ENCODE results near the gene GRB10. TPM values are rescaled to one million over a fixed set of nuclear protein-coding genes. Genes with fewer than 3 reads are reported as not detected.
A peak's percentile ranks its signal among the peaks of the same experiment; 100 is the strongest.

The GRB10 gene
- total and polyA plus RNA-seq, 3 experiments from 2014 or later = 0.20 to 0.49 (median 0.20) TPM

GRCh38 chr7:50648076-50648475 is 134.6 kb downstream of the GRB10 start:
- Histone ChIP-seq H3K36me3 (ENCODE audit: insufficient read depth, low read length) (no peaks in the 10 kb centered on the region), H3K4me3 (ENCODE audit: low read length) (no peak overlapping the region), H3K27me3 (ENCODE audit: insufficient read depth, low read length, poor library complexity, severe bottlenecking) (no peaks in the 10 kb centered on the region), H3K9me3 (ENCODE audit: low read length) (no peaks in the 10 kb centered on the region), H3K27ac (ENCODE audit: low read depth, low read length) (no peak overlapping the region), H3K4me1 (ENCODE audit: insufficient read depth, low read length) (no peaks in the 10 kb centered on the region)
- Mint-ChIP-seq H3K4me3 (no peak overlapping the region), H3K27ac (no peak overlapping the region), H3K9me3 (no peaks in the 10 kb centered on the region), H3K4me1 (peaks cover 2 to 6% (median 6%) of the 10 kb centered on the region in 3 donors), H3K27me3 (no peaks in the 10 kb centered on the region), H3K36me3 (peaks cover 0 to 4% (median 0%) of the 10 kb centered on the region in 3 donors)
- CTCF ChIA-PET = interaction anchor here (1.3 kb wide), 1 partner anchor 14 kb away, joined by 5 read pairs; no protein-coding TSS in a partner anchor
- POLR2A ChIA-PET = no interaction called here
- no peak for DNase-seq

- Mint-ChIP-seq H3K27me3 (no peaks in the 10 kb centered on the region), H3K27ac (no peak overlapping the region), H3K9me3 (no peaks in the 10 kb centered on the region), H3K36me3 (peaks cover 0 to 4% (median 0%) of the 10 kb centered on the region in 3 donors), H3K4me3 (no peak overlapping the region), H3K4me1 (peaks cover 2 to 6% (median 6%) of the 10 kb centered on the region in 3 donors)
- H3K9me3 ChIP-seq (ENCODE audit: low read length) = no peaks in the 10 kb centered on the region
- no peak for DNase-seq
- H3K27ac ChIP-seq (ENCODE audit: low read depth, low read length) = no peak overlapping the region
- H3K4me3 ChIP-seq (ENCODE audit: low read length) = no peak overlapping the region
- H3K27me3 ChIP-seq (ENCODE audit: insufficient read depth, low read length, poor library complexity, severe bottlenecking) = no peaks in the 10 kb centered on the region
- no peaks in the 10 kb centered on the region for H3K36me3 ChIP-seq (ENCODE audit: insufficient read depth, low read length)
- no peaks in the 10 kb centered on the region for H3K4me1 ChIP-seq (ENCODE audit: insufficient read depth, low read length)
- CTCF ChIA-PET = interaction anchor here (1.3 to 1.7 kb wide), 3 partner anchors 12 to 32 kb away, joined by 4 to 7 read pairs (median 5); no protein-coding TSS in a partner anchor
- POLR2A ChIA-PET = no interaction called here
Observed at GRCh38 chr7:50647286-50647980, 135.3 kb downstream of the GRB10 start.

DNA sequence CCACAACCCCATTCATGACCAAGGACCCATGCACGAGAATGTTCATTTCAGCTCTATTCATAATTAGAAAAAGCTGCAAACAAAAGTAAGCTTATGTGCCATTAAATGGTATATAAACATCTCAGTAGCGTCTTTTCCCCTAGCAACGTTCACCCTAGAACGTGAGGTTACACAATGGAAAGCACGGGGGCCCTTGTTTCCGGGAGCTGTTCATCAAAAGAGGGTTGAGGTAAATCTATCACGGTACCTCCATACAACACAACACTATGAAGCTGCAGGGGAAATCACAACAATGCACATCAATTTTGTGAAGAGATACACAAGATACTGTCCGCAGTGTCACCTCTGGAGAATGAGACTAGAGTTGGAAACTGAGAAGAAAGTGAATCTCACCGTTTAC is 136.6 kb downstream of the GRB10 start:
- ChIA-PET POLR2A (no interaction called here), CTCF (interaction anchor here (1.1 to 1.7 kb wide), 4 partner anchors 13 to 178 kb away, joined by 4 to 7 read pairs (median 4); no protein-coding TSS in a partner anchor)
- no peaks in the 10 kb centered on the region for H3K4me1 ChIP-seq (ENCODE audit: insufficient read depth, low read length)
- Mint-ChIP-seq H3K36me3 (peaks cover 0 to 4% (median 0%) of the 10 kb centered on the region in 3 donors), H3K4me1 (peaks cover 2 to 6% (median 6%) of the 10 kb centered on the region in 3 donors), H3K27me3 (no peaks in the 10 kb centered on the region), H3K4me3 (no peak overlapping the region), H3K9me3 (no peaks in the 10 kb centered on the region), H3K27ac (peak overlapping the region in 1 of 8 donors; percentile 75)
- no peaks in the 10 kb centered on the region for H3K27me3 ChIP-seq (ENCODE audit: insufficient read depth, low read length, poor library complexity, severe bottlenecking)
- no peak for DNase-seq
- H3K36me3 ChIP-seq (ENCODE audit: insufficient read depth, low read length) = no peaks in the 10 kb centered on the region
- no peak overlapping the region for H3K27ac ChIP-seq (ENCODE audit: low read depth, low read length)
- H3K4me3 ChIP-seq (ENCODE audit: low read length) = no peak overlapping the region
- H3K9me3 ChIP-seq (ENCODE audit: low read length) = no peaks in the 10 kb centered on the region

GRCh38 chr7:50645186-50645585 is 137.5 kb downstream of the GRB10 start:
- Histone ChIP-seq H3K9me3 (ENCODE audit: low read length) (no peaks in the 10 kb centered on the region), H3K27ac (ENCODE audit: low read depth, low read length) (no peak overlapping the region), H3K4me3 (ENCODE audit: low read length) (no peak overlapping the region), H3K36me3 (ENCODE audit: insufficient read depth, low read length) (no peaks in the 10 kb centered on the region), H3K27me3 (ENCODE audit: insufficient read depth, low read length, poor library complexity, severe bottlenecking) (no peaks in the 10 kb centered on the region), H3K4me1 (ENCODE audit: insufficient read depth, low read length) (no peaks in the 10 kb centered on the region)
- Mint-ChIP-seq H3K4me3 (no peak overlapping the region), H3K4me1 (peaks cover 2 to 6% (median 6%) of the 10 kb centered on the region in 3 donors), H3K27ac (no peak overlapping the region), H3K36me3 (peaks cover 0 to 4% (median 0%) of the 10 kb centered on the region in 3 donors), H3K9me3 (no peaks in the 10 kb centered on the region), H3K27me3 (no peaks in the 10 kb centered on the region)
- no peak for DNase-seq
- CTCF ChIA-PET = interaction anchor here (1.2 kb wide), 1 partner anchor 12 kb away, joined by 5 read pairs; no protein-coding TSS in a partner anchor
- POLR2A ChIA-PET = no interaction called here

DNA sequence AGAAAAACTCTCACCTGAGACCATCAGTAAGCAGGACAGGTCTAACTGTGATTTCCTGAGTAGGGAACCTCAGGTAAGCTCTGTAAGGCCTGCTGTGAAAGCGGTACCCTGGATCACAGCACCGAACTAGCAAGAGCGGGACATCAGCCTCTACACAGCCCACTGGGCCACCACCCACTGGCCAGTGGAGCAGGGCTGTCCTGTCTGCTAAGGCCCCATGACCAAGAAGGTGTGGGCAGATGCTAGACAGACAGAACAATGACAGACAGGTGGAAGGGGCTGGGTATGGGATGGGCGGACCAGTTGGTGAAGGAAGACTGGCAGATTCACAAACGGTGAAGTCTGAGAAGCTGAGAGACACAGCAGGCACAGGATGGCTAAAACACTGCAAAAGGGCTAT is 138.1 kb downstream of the GRB10 start:
- ChIA-PET POLR2A (no interaction called here), CTCF (interaction anchor here (1.2 kb wide), 1 partner anchor 12 kb away, joined by 5 read pairs; no protein-coding TSS in a partner anchor)
- peaks cover 0 to 4% (median 0%) of the 10 kb centered on the region in 3 donors for H3K36me3 Mint-ChIP-seq
- H3K27ac Mint-ChIP-seq = peak overlapping the region in 1 of 8 donors; percentile 41
- H3K27ac ChIP-seq (ENCODE audit: low read depth, low read length) = no peak overlapping the region
- H3K9me3 ChIP-seq (ENCODE audit: low read length) = no peaks in the 10 kb centered on the region
- no peak overlapping the region for H3K4me3 Mint-ChIP-seq
- H3K4me3 ChIP-seq (ENCODE audit: low read length) = no peak overlapping the region
- H3K27me3 Mint-ChIP-seq = no peaks in the 10 kb centered on the region
- H3K27me3 ChIP-seq (ENCODE audit: insufficient read depth, low read length, poor library complexity, severe bottlenecking) = no peaks in the 10 kb centered on the region
- H3K4me1 Mint-ChIP-seq = peaks cover 2 to 6% (median 6%) of the 10 kb centered on the region in 3 donors
- no peak for DNase-seq
- H3K36me3 ChIP-seq (ENCODE audit: insufficient read depth, low read length) = no peaks in the 10 kb centered on the region
- H3K4me1 ChIP-seq (ENCODE audit: insufficient read depth, low read length) = no peaks in the 10 kb centered on the region
- H3K9me3 Mint-ChIP-seq = no peaks in the 10 kb centered on the region

DNA sequence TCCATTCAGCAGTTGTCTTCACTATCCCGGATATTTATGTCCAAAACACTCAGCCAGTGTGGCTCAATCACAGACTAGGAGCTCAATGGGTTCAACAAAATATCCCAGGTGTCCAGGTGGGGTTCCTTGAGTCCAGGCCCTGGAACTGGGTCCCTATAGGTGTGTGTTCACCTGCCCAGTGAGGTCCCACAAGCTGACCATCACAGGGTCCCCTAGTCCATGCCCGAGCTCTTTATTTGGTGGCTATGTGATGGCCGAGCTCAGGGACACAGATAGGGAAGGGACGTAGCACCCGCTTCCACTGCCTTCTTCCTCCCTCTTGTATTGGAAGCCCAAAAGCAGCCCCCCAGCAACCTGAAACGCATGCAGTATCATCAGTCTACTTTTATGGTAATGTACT is 138.6 kb downstream of the GRB10 start:
- H3K4me1 ChIP-seq (ENCODE audit: insufficient read depth, low read length) = no peaks in the 10 kb centered on the region
- no peaks in the 10 kb centered on the region for H3K27me3 ChIP-seq (ENCODE audit: insufficient read depth, low read length, poor library complexity, severe bottlenecking)
- no peaks in the 10 kb centered on the region for H3K36me3 ChIP-seq (ENCODE audit: insufficient read depth, low read length)
- H3K4me3 ChIP-seq (ENCODE audit: low read length) = no peak overlapping the region
- H3K9me3 ChIP-seq (ENCODE audit: low read length) = no peaks in the 10 kb centered on the region
- Mint-ChIP-seq H3K9me3 (no peaks in the 10 kb centered on the region), H3K27ac (no peak overlapping the region), H3K4me3 (no peak overlapping the region), H3K36me3 (peaks cover 0 to 2% (median 0%) of the 10 kb centered on the region in 3 donors), H3K27me3 (no peaks in the 10 kb centered on the region), H3K4me1 (peaks cover 2 to 6% (median 6%) of the 10 kb centered on the region in 3 donors)
- H3K27ac ChIP-seq (ENCODE audit: low read depth, low read length) = no peak overlapping the region
- CTCF ChIA-PET = no interaction called here
- DNase-seq = no peak
- POLR2A ChIA-PET = no interaction called here

- no peaks in the 10 kb centered on the region for H3K9me3 ChIP-seq (ENCODE audit: low read length)
- ChIA-PET POLR2A (no interaction called here), CTCF (interaction anchor here (1.0 to 1.3 kb wide), 3 partner anchors 9 to 46 kb away, joined by 3 to 10 read pairs (median 4); no protein-coding TSS in a partner anchor)
- H3K36me3 ChIP-seq (ENCODE audit: insufficient read depth, low read length) = no peaks in the 10 kb centered on the region
- H3K27ac Mint-ChIP-seq = no peak overlapping the region
- no peak overlapping the region for H3K4me3 Mint-ChIP-seq
- no peaks in the 10 kb centered on the region for H3K4me1 ChIP-seq (ENCODE audit: insufficient read depth, low read length)
- no peaks in the 10 kb centered on the region for H3K9me3 Mint-ChIP-seq
- H3K27me3 ChIP-seq (ENCODE audit: insufficient read depth, low read length, poor library complexity, severe bottlenecking) = no peaks in the 10 kb centered on the region
- H3K4me3 ChIP-seq (ENCODE audit: low read length) = no peak overlapping the region
- H3K4me1 Mint-ChIP-seq = peaks cover 2 to 6% (median 6%) of the 10 kb centered on the region in 3 donors
- no peak for DNase-seq
- H3K27ac ChIP-seq (ENCODE audit: low read depth, low read length) = no peak overlapping the region
- peaks cover 0 to under 1% of the 10 kb centered on the region in 2 donors for H3K27me3 Mint-ChIP-seq
- H3K36me3 Mint-ChIP-seq = no peaks in the 10 kb centered on the region
Observed at GRCh38 chr7:50641442-50642405, 141.0 kb downstream of the GRB10 start.

Data from CD8-positive, alpha-beta memory T cell (primary cell).